Measurements from ENCODE around the gene LACTBL1. TPM values are rescaled to one million over a fixed set of nuclear protein-coding genes. Genes with fewer than 3 reads are reported as not detected.

LACTBL1 gene
- total and polyA plus RNA-seq, 2 of the 4 experiments (the other 2 are of a cell fraction): not detected

DNA sequence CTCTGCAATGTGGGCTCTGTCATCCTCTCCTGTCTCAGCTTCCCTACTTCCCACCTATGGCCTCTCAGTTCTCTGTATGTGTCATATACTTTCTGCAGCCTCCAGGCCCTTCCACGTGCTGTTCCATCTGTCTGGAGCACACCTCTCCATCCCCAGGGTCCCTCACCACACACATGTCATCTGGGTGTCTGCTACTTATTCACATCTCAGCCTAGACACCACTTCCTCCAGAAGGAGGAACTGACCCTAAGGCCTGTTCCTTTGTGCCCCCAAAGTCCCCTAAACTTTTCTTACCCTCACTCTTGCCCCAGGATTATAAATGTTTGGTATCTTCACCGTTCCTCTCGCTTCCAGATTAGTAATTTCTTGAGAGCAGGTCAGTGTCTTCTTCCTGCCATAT, 10.1 kb downstream of the LACTBL1 start:
- H3K4me2 ChIP-seq (ENCODE audit: low read depth, low read length): no peak overlapping the region
- H2BK120ac ChIP-seq (ENCODE audit: low read depth, low read length): no peak overlapping the region
- no peak overlapping the region for H4K91ac ChIP-seq (ENCODE audit: insufficient read depth, low read depth, low read length)
- H3K4ac ChIP-seq (ENCODE audit: low read depth, low read length): no peak overlapping the region
- H3K23ac ChIP-seq (ENCODE audit: low read depth, low read length): no peak overlapping the region
- H3K9me3 ChIP-seq (ENCODE audit: control insufficient read depth, insufficient read depth, low read length): peaks cover 8% of the 10 kb centered on the region
- H2BK5ac ChIP-seq (ENCODE audit: low read depth, low read length, poor library complexity, severe bottlenecking): no peak overlapping the region
- ChIA-PET CTCF (no interaction called here), POLR2A (ENCODE audit: unreplicated experiment) (no interaction called here)
- H2BK20ac ChIP-seq (ENCODE audit: low read depth, low read length): no peak overlapping the region
- dilution Hi-C loops (cut with HindIII; ENCODE audit: low sequenced_read_pairs, unreplicated experiment): no loop called here
- no peak overlapping the region for H2AK5ac ChIP-seq (ENCODE audit: low read depth, low read length)
- no peak overlapping the region for H3K14ac ChIP-seq (replicated peaks; ENCODE audit: low read depth, low read length)
- no peak overlapping the region for H2AK9ac ChIP-seq (replicated peaks; ENCODE audit: low read depth, low read length, poor library complexity)
- no peak overlapping the region for H3K4me3 ChIP-seq (ENCODE audit: insufficient read depth, low read depth, low read length)
- no TSS peak for BruUV-seq (replicated peaks)
- peaks cover 38% of the 10 kb centered on the region for H3K27me3 ChIP-seq (ENCODE audit: control insufficient read depth, insufficient read depth, low read length)
- no peak overlapping the region for H3K9ac ChIP-seq (ENCODE audit: low read depth, low read length)
- H2AFZ ChIP-seq (replicated peaks; ENCODE audit: low read length, poor library complexity): no peak overlapping the region
- H2BK15ac ChIP-seq (ENCODE audit: low read depth, low read length): no peak overlapping the region
- ATAC-seq (ENCODE audit: low read depth): no peak
- no peaks in the 10 kb centered on the region for H3K9me1 ChIP-seq (ENCODE audit: insufficient read depth, low read length)
- 50% methylated on average over 1 of the region's 3 CpGs; no CpG with 5 or more reads in 1 of the 2 experiments for WGBS, 2 experiments (ENCODE audit: extremely low coverage in 2 of 2, insufficient read length in 1 of 2)
- no peak for DNase-seq
- H3K4me1 ChIP-seq (ENCODE audit: control insufficient read depth, insufficient read depth, low read length): no peaks in the 10 kb centered on the region
- TF ChIP-seq BHLHE40 (IDR thresholded peaks at IDR 0.05; ENCODE audit: low read depth, low read length) (no peak), MXI1 (IDR thresholded peaks at IDR 0.05; ENCODE audit: borderline replicate concordance, low read depth, low read length) (no peak), CHD1 (IDR thresholded peaks at IDR 0.05; ENCODE audit: low read depth, low read length) (no peak)
- in situ Hi-C loops (cut with MboI; ENCODE audit: low sequenced_read_pairs): no loop called here
- no peak overlapping the region for H3K18ac ChIP-seq (ENCODE audit: low read depth, low read length)
- H3K27ac ChIP-seq (ENCODE audit: insufficient read depth, low read length): no peak overlapping the region
- H3K56ac ChIP-seq (ENCODE audit: extremely low read depth, insufficient read depth, low read length): no peak overlapping the region
- no peaks in the 10 kb centered on the region for H3K36me3 ChIP-seq (ENCODE audit: control insufficient read depth, insufficient read depth, low read length)
- intact Hi-C loops (cut with micrococcal nuclease): loop anchor here (10.0 kb wide), 1 partner anchor 298 kb away; no protein-coding TSS in a partner anchor
- H4K20me1 ChIP-seq (ENCODE audit: insufficient read depth, low read length): no peaks in the 10 kb centered on the region
- no peak overlapping the region for H4K8ac ChIP-seq (ENCODE audit: low read depth in 2 of 2, low read length in 2 of 2)
- H3K79me1 ChIP-seq (ENCODE audit: low read depth in 1 of 2, low read length in 2 of 2): no peaks in the 10 kb centered on the region
- no peak overlapping the region for H4K5ac ChIP-seq (ENCODE audit: low read depth, low read length)
